Neuronal stem cell (in vitro differentiated cells): ENCODE data around the gene STX1A.

Experiments used
- DNase-seq: peaks from one replicate; pipeline ENCODE4 v3.0.0-alpha.2; 2013; ENCODE audit warnings: low spot score
- H2AFZ ChIP-seq: one replicate; pipeline ENCODE4 v1.6.1; 2013; ENCODE audit warnings: mild to moderate bottlenecking, low read length, inconsistent platforms
- H2AK5ac ChIP-seq: 2 replicates; pipeline ENCODE4 v1.6.1; 2013; ENCODE audit warnings: low read depth, mild to moderate bottlenecking, inconsistent platforms, low read length, moderate library complexity, mixed read lengths
- H2BK120ac ChIP-seq: 2 replicates; pipeline ENCODE4 v1.6.1; 2013; ENCODE audit warnings: low read depth, mild to moderate bottlenecking, inconsistent platforms, low read length, moderate library complexity, mixed read lengths
- H2BK12ac ChIP-seq: one replicate; pipeline ENCODE4 v1.6.1; 2013; ENCODE audit warnings: low read length, inconsistent platforms
- H2BK15ac ChIP-seq: 2 replicates; pipeline ENCODE4 v1.6.1; 2013; ENCODE audit warnings: mild to moderate bottlenecking, low read length, inconsistent platforms, mixed read lengths
- H2BK5ac ChIP-seq: one replicate; pipeline ENCODE4 v1.6.1; 2013; ENCODE audit warnings: inconsistent platforms, mild to moderate bottlenecking, low read length, moderate library complexity
- H3K14ac ChIP-seq: one replicate; pipeline ENCODE4 v1.6.1; 2013; ENCODE audit warnings: low read length, inconsistent platforms
- H3K18ac ChIP-seq: 2 replicates; pipeline ENCODE4 v1.6.1; 2013; ENCODE audit warnings: low read length, inconsistent platforms
- H3K23ac ChIP-seq: 2 replicates; pipeline ENCODE4 v1.6.1; 2013; ENCODE audit warnings: low read depth, mild to moderate bottlenecking, mixed read lengths, low read length, inconsistent platforms; ENCODE audit not compliant: poor library complexity
- H3K27ac ChIP-seq: replicated peaks from 3 replicates; pipeline ENCODE4 v1.5.1; 2013; ENCODE audit warnings: low read length, inconsistent platforms
- H3K27me3 ChIP-seq, 3 experiments: 2 replicates each; pipeline ENCODE4 v1.6.1; 2013; ENCODE audit warnings: low read length in 3 of 3, mild to moderate bottlenecking in 2 of 3, inconsistent platforms in 1 of 3, low read depth in 1 of 3, mixed read lengths in 1 of 3, moderate library complexity in 1 of 3; ENCODE audit not compliant: control insufficient read depth in 3 of 3, insufficient read depth in 3 of 3
- H3K36me3 ChIP-seq, 2 donors: replicated peaks in 1 of 2; 2 replicates each; pipeline ENCODE4 v1.6.1; 2013; ENCODE audit warnings: low read length in 2 of 2; ENCODE audit not compliant: control insufficient read depth in 2 of 2, insufficient read depth in 2 of 2
- H3K4ac ChIP-seq: 2 replicates; pipeline ENCODE4 v1.6.1; 2013; ENCODE audit warnings: inconsistent platforms, mild to moderate bottlenecking, low read length, moderate library complexity
- H3K4me1 ChIP-seq, 2 donors: 1 replicate in 1 of 2; 2 replicates in 1 of 2; pipeline ENCODE4 v1.6.1; 2013; ENCODE audit warnings: low read length in 2 of 2, low read depth in 1 of 2; ENCODE audit not compliant: control insufficient read depth in 2 of 2, insufficient read depth in 1 of 2
- H3K4me2 ChIP-seq: one replicate; pipeline ENCODE4 v1.6.1; 2013; ENCODE audit warnings: mild to moderate bottlenecking, low read length, inconsistent platforms; ENCODE audit not compliant: insufficient read depth, poor library complexity, severe bottlenecking
- H3K4me3 ChIP-seq, 2 donors: 2 replicates each; pipeline ENCODE4 v1.5.1; 2013; ENCODE audit warnings: low read length in 2 of 2, mild to moderate bottlenecking in 2 of 2, inconsistent platforms in 1 of 2, moderate library complexity in 1 of 2
- H3K79me1 ChIP-seq: one replicate; pipeline ENCODE4 v1.6.1; 2013; ENCODE audit warnings: low read depth, mild to moderate bottlenecking, inconsistent platforms, low read length, moderate library complexity
- H3K9ac ChIP-seq: one replicate; pipeline ENCODE4 v1.6.1; 2013; ENCODE audit warnings: mild to moderate bottlenecking, low read depth, low read length, inconsistent platforms; ENCODE audit not compliant: poor library complexity
- H3K9me3 ChIP-seq, 2 donors: replicated peaks in 1 of 2; 2 replicates each; pipeline versions ENCODE3 to v1.6.1; 2013; ENCODE audit warnings: low read length in 2 of 2, mild to moderate bottlenecking in 2 of 2, inconsistent platforms in 1 of 2, low read depth in 1 of 2, mixed read lengths in 1 of 2, moderate library complexity in 1 of 2; ENCODE audit not compliant: control insufficient read depth in 2 of 2, insufficient read depth in 1 of 2
- H4K8ac ChIP-seq: one replicate; pipeline ENCODE4 v1.6.1; 2013; ENCODE audit warnings: low read depth, mild to moderate bottlenecking, inconsistent platforms, low read length, moderate library complexity
- H4K91ac ChIP-seq: one replicate; pipeline ENCODE4 v1.6.1; 2013; ENCODE audit warnings: low read length, low read depth, mild to moderate bottlenecking, inconsistent platforms; ENCODE audit not compliant: poor library complexity
- WGBS, 2 donors: extraction: QIAGEN DNeasy Blood & Tissue Kit; methylation state at CpG; one replicate each; pipeline ENCODE4 v1.1.7; 2013; ENCODE audit warnings: missing lambda C conversion rate in 2 of 2, mixed read lengths in 1 of 2; ENCODE audit not compliant: insufficient read length in 2 of 2, insufficient replicate concordance in 1 of 2; ENCODE audit errors: extremely low coverage in 2 of 2; 5-methylcytosine and 5-hydroxymethylcytosine counted together

Gene STX1A

GRCh38 chr7:73668886-73669230 is 50.6 kb downstream of the STX1A start:
- H3K4ac ChIP-seq, result peak overlapping the region; percentile 93

GRCh38 chr7:73668103-73668885 is 51.2 kb downstream of the STX1A start:
- H3K4ac ChIP-seq, result peak overlapping the region; percentile 93
- peak overlapping the region; percentile 49 for H3K27ac ChIP-seq
- H3K4me2 ChIP-seq, result peak overlapping the region; percentile 91
- H2BK15ac ChIP-seq, result peak overlapping the region; percentile 49
- H2BK5ac ChIP-seq, result peak overlapping the region; percentile 87
- DNase-seq, result no peak
- H2AK5ac ChIP-seq, result peak overlapping the region; percentile 94
- H3K36me3 ChIP-seq, result peaks cover 7 to 13% of the 10 kb centered on the region in 2 donors
- H2BK120ac ChIP-seq, result peak overlapping the region; percentile 61
- peak overlapping the region; percentile 79 to 93 for H3K4me3 ChIP-seq
- H4K8ac ChIP-seq, result peak overlapping the region; percentile 17
- no peak overlapping the region for H2BK12ac ChIP-seq
- peaks cover 0 to under 1% of the 10 kb centered on the region in 2 donors for H3K9me3 ChIP-seq
- H3K4me1 ChIP-seq, result peaks cover 5 to 17% of the 10 kb centered on the region in 2 donors
- peak overlapping the region; percentile 85 for H3K23ac ChIP-seq
- peak overlapping the region; percentile 72 for H2AFZ ChIP-seq
- peak overlapping the region; percentile 7 for H4K91ac ChIP-seq
- H3K9ac ChIP-seq, result peak overlapping the region; percentile 91
- H3K79me1 ChIP-seq, result peaks cover 9% of the 10 kb centered on the region
- peak overlapping the region; percentile 94 for H3K14ac ChIP-seq
- no CpG with 5 or more reads among the region's 52 CpGs for WGBS, 2 donors
- peak overlapping the region; percentile 97 for H3K18ac ChIP-seq
- peaks cover 0 to 4% (median 0%) of the 10 kb centered on the region in 3 experiments for H3K27me3 ChIP-seq

More at GRCh38 chr7:73668886-73669230, 50.6 kb downstream of the STX1A start:
- peaks cover 9% of the 10 kb centered on the region for H3K79me1 ChIP-seq
- no peak overlapping the region for H3K27ac ChIP-seq
- peak overlapping the region; percentile 92 for H3K18ac ChIP-seq
- H3K9ac ChIP-seq, result peak overlapping the region; percentile 88
- no peak overlapping the region for H4K91ac ChIP-seq
- peak overlapping the region; percentile 94 for H3K14ac ChIP-seq
- peak overlapping the region; percentile 94 for H2AK5ac ChIP-seq
- no peak overlapping the region for H2BK12ac ChIP-seq
- H3K36me3 ChIP-seq, result peaks cover 7 to 13% of the 10 kb centered on the region in 2 donors
- H2AFZ ChIP-seq, result peak overlapping the region; percentile 72
- H2BK5ac ChIP-seq, result peak overlapping the region; percentile 87
- no peak overlapping the region for H2BK120ac ChIP-seq
- no peaks in the 10 kb centered on the region for H3K9me3 ChIP-seq
- H2BK15ac ChIP-seq, result no peak overlapping the region
- H3K4me2 ChIP-seq, result peak overlapping the region; percentile 91
- H3K27me3 ChIP-seq, result peaks cover 0 to 4% (median 0%) of the 10 kb centered on the region in 3 experiments
- no CpG with 5 or more reads among the region's 5 CpGs for WGBS, 2 donors
- peak overlapping the region; percentile 79 to 93 for H3K4me3 ChIP-seq
- H3K4me1 ChIP-seq, result peaks cover 5 to 17% of the 10 kb centered on the region in 2 donors
- H3K23ac ChIP-seq, result peak overlapping the region; percentile 85
- no peak for DNase-seq
- no peak overlapping the region for H4K8ac ChIP-seq

DNA sequence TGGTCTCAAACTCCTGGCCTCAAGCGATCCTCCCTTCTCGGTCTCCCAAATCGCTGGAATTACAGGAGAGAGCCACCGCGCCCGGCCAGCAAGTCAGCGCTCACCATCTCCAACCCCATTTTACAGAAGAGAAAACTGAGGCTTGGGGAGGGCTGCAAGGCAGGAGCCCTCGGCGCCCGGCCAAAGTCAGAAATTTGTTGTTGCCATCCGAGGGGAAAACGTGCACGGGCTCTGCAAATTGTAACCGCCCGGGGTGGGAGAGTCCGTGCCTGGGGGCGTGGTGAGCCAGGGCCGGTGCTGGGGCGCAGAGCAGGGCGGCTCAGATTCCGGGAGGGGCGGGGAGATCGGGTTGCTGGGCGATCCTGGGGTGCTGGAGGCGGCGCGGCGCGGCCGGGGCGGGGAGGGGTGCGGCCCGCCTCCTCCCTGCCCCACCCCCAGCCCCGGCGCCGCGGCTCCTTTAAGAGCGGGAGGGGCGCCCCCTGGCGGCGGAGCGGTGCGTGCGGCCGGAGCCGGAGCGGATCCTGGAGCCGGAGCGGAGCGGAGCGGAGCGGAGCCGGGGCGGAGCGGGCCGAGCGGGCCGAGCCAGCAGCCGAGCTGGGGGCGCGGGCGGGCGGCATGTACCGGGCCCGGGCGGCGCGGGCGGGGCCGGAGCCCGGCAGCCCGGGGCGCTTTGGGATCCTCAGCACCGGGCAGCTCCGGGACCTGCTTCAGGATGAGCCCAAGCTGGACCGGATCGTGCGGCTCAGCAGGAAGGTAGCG is 51.9 kb downstream of the STX1A start, which contains the start of gene VPS37D:
Gene VPS37D (plus strand): TSS at position 488 of the 759 bp plus-strand sequence. CDS start 128 bp downstream, at position 616.
- H3K18ac ChIP-seq, result peak within 1 kb of the TSS; percentile 97
- peak within 1 kb of the TSS; percentile 87 for H2BK5ac ChIP-seq
- peak within 1 kb of the TSS; percentile 95 for H2AFZ ChIP-seq
- peak within 1 kb of the TSS; percentile 61 for H2BK120ac ChIP-seq
- H2BK12ac ChIP-seq, result no peak within 1 kb of the TSS
- H3K4me2 ChIP-seq, result peak within 1 kb of the TSS; percentile 91
- peaks cover 7 to 13% of the 10 kb centered on the region in 2 donors for H3K36me3 ChIP-seq
- peaks cover 5 to 17% of the 10 kb centered on the region in 2 donors for H3K4me1 ChIP-seq
- peak within 1 kb of the TSS; percentile 85 for H3K23ac ChIP-seq
- H3K79me1 ChIP-seq, result peaks cover 9% of the 10 kb centered on the region
- no CpG with 5 or more reads among the region's 79 CpGs for WGBS, 2 donors
- H3K4ac ChIP-seq, result peak within 1 kb of the TSS; percentile 93
- peak within 1 kb of the TSS; percentile 49 for H3K27ac ChIP-seq
- peak within 1 kb of the TSS; percentile 79 to 93 for H3K4me3 ChIP-seq
- H4K8ac ChIP-seq, result peak within 1 kb of the TSS; percentile 17
- peaks cover 0 to 4% (median 0%) of the 10 kb centered on the region in 3 experiments for H3K27me3 ChIP-seq
- peak within 1 kb of the TSS; percentile 91 for H3K9ac ChIP-seq
- peak within 1 kb of the TSS; percentile 7 for H4K91ac ChIP-seq
- peak within 1 kb of the TSS; percentile 94 for H2AK5ac ChIP-seq
- peak within 1 kb of the TSS; percentile 49 for H2BK15ac ChIP-seq
- DNase-seq, result peak; percentile 94
- peak within 1 kb of the TSS; percentile 94 for H3K14ac ChIP-seq
- H3K9me3 ChIP-seq, result peaks cover 2 to 4% of the 10 kb centered on the region in 2 donors

DNA sequence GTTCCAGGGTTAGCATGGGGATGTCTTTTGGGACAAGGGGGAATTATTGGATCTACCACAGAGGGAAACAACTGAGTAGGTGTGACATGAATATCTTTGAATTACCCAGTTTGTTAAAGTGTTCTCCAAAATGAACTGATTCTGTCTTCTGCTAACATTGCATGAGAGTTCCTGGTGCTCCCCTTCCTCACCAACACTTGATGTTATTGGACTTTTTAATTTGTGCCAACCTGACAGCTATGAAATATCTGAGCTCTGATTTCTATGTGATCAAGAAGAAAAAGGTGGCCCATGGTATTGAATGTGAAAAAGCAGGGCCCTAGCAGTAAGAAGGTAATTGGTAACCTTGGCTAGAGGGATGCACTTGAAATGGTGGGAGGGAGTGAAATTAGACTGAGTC is 56.4 kb downstream of the STX1A start:
- no peak overlapping the region for H3K4me2 ChIP-seq
- H2BK120ac ChIP-seq, result no peak overlapping the region
- H3K36me3 ChIP-seq, result no peaks in the 10 kb centered on the region
- no peak overlapping the region for H3K27ac ChIP-seq
- H3K23ac ChIP-seq, result no peak overlapping the region
- peaks cover 0 to 4% (median 0%) of the 10 kb centered on the region in 3 experiments for H3K27me3 ChIP-seq
- no peak overlapping the region for H3K9ac ChIP-seq
- H3K14ac ChIP-seq, result no peak overlapping the region
- no peak overlapping the region for H3K4ac ChIP-seq
- H2AFZ ChIP-seq, result no peak overlapping the region
- no peak overlapping the region for H2BK12ac ChIP-seq
- H4K8ac ChIP-seq, result no peak overlapping the region
- no peak overlapping the region for H3K18ac ChIP-seq
- no peak overlapping the region for H3K4me3 ChIP-seq
- no peak overlapping the region for H4K91ac ChIP-seq
- no peak overlapping the region for H2BK5ac ChIP-seq
- peaks cover 5 to 6% of the 10 kb centered on the region in 2 donors for H3K4me1 ChIP-seq
- peaks cover 2 to 4% of the 10 kb centered on the region in 2 donors for H3K9me3 ChIP-seq
- no peak for DNase-seq
- no peak overlapping the region for H2AK5ac ChIP-seq
- no peaks in the 10 kb centered on the region for H3K79me1 ChIP-seq
- H2BK15ac ChIP-seq, result no peak overlapping the region
